DMS53 (cell line): ENCODE data around the gene ZNF865.

Experiments used
- DNase-seq: peaks from one replicate; lab custom pipeline; 2025; lab: John Stamatoyannopoulos, UW

The ZNF865 gene

GRCh38 chr19:55586976-55587668, 18.3 kb upstream of the ZNF865 start:
- peak; percentile 99 for DNase-seq

- DNase-seq = no peak
These were observed 16.7 kb upstream of the ZNF865 start for GRCh38 chr19:55588738-55589137.

- DNase-seq = no peak
These were observed 15.3 kb upstream of the ZNF865 start for GRCh38 chr19:55590109-55590508.

GRCh38 chr19:55590617-55591016, 14.8 kb upstream of the ZNF865 start:
- DNase-seq = peak; percentile 56

GRCh38 chr19:55591555-55591954, 13.9 kb upstream of the ZNF865 start:
- peak; percentile 48 for DNase-seq

- DNase-seq = no peak
These were observed 12.9 kb upstream of the ZNF865 start for GRCh38 chr19:55592391-55593090.

- no peak for DNase-seq
These were observed 12.2 kb upstream of the ZNF865 start for GRCh38 chr19:55593096-55593772.

GRCh38 chr19:55594996-55595545, 10.4 kb upstream of the ZNF865 start:
- peak; percentile 29 for DNase-seq

- no peak for DNase-seq
These were observed 9.1 kb upstream of the ZNF865 start for GRCh38 chr19:55596304-55596703.

- no peak for DNase-seq
These were observed 7.9 kb upstream of the ZNF865 start for GRCh38 chr19:55597501-55597921.

- no peak for DNase-seq
These were observed 7.4 kb upstream of the ZNF865 start for GRCh38 chr19:55598034-55598433.

- peak; percentile 94 for DNase-seq
These were observed 6.6 kb upstream of the ZNF865 start for GRCh38 chr19:55598719-55599467.

GRCh38 chr19:55599468-55599841, 6.0 kb upstream of the ZNF865 start, which contains the start of gene FIZ1:
FIZ1 (minus strand) TSS chr19:55599517; CDS start chr19:55597865, 1,652 bp downstream.
- peak; percentile 99 for DNase-seq

- DNase-seq = peak; percentile 94
These were observed 5.4 kb upstream of the ZNF865 start, which contains the start of gene ZNF524 for GRCh38 chr19:55599842-55600661. ZNF524 (plus strand) TSS chr19:55600288; CDS start chr19:55602113, 1,825 bp downstream.

- DNase-seq = no peak
These were observed 4.8 kb upstream of the ZNF865 start for GRCh38 chr19:55600662-55601028.

- DNase-seq = peak; percentile 47
These were observed 4.4 kb upstream of the ZNF865 start for GRCh38 chr19:55601084-55601483.

GRCh38 chr19:55602104-55603001, 3.1 kb upstream of the ZNF865 start:
- DNase-seq = no peak

- no peak for DNase-seq
These were observed 2.3 kb upstream of the ZNF865 start for GRCh38 chr19:55603115-55603514.

GRCh38 chr19:55603581-55604292, 1.7 kb upstream of the ZNF865 start:
- no peak for DNase-seq
